H9 (cell line): ENCODE data around the gene RALY. TPM values are rescaled to one million over a fixed set of nuclear protein-coding genes. Genes with fewer than 3 reads are reported as not detected.

Experiments used
- DNase-seq: peaks from one replicate; pipeline ENCODE4 v3.0.0-alpha.2; 2017
- H2AFZ ChIP-seq: one replicate; pipeline ENCODE4 v1.6.1; 2013; ENCODE audit warnings: mild to moderate bottlenecking, low read length, control low read depth, moderate library complexity
- H2AK5ac ChIP-seq: 2 replicates; pipeline ENCODE4 v1.6.1; 2013; ENCODE audit warnings: low read length, control low read depth, mixed read lengths; ENCODE audit not compliant: insufficient read length
- H2BK120ac ChIP-seq: one replicate; pipeline ENCODE4 v1.6.1; 2013; ENCODE audit warnings: low read depth, mild to moderate bottlenecking, low read length, control low read depth, inconsistent platforms; ENCODE audit not compliant: poor library complexity, severe bottlenecking
- H2BK12ac ChIP-seq: 2 replicates; pipeline ENCODE4 v1.6.1; 2013; ENCODE audit warnings: low read length, control low read depth, mixed read lengths, low read depth; ENCODE audit not compliant: insufficient read length
- H2BK15ac ChIP-seq: 2 replicates; pipeline ENCODE4 v1.6.1; 2013; ENCODE audit warnings: low read depth, low read length, control low read depth
- H2BK20ac ChIP-seq: one replicate; pipeline ENCODE4 v1.6.1; 2013; ENCODE audit warnings: low read depth, mild to moderate bottlenecking, low read length, control low read depth, inconsistent platforms; ENCODE audit not compliant: poor library complexity, severe bottlenecking
- H2BK5ac ChIP-seq: 2 replicates; pipeline ENCODE4 v1.6.1; 2013; ENCODE audit warnings: low read length, control low read depth, mixed read lengths; ENCODE audit not compliant: insufficient read length
- H3K14ac ChIP-seq: 2 replicates; pipeline ENCODE4 v1.6.1; 2013; ENCODE audit warnings: low read length, control low read depth; ENCODE audit not compliant: insufficient read depth
- H3K18ac ChIP-seq: 2 replicates; pipeline ENCODE4 v1.6.1; 2013; ENCODE audit warnings: low read depth, mild to moderate bottlenecking, mixed read lengths, low read length, control low read depth; ENCODE audit not compliant: insufficient read length
- H3K23ac ChIP-seq: 2 replicates; pipeline ENCODE4 v1.6.1; 2013; ENCODE audit warnings: low read length, control low read depth, mixed read lengths, low read depth; ENCODE audit not compliant: insufficient read length
- H3K23me2 ChIP-seq: 2 replicates; pipeline ENCODE4 v1.6.1; 2013; ENCODE audit warnings: low read depth, mild to moderate bottlenecking, mixed read lengths, low read length, control low read depth; ENCODE audit not compliant: insufficient read length, poor library complexity, severe bottlenecking
- H3K27ac ChIP-seq: 2 replicates; pipeline ENCODE4 v1.5.1; 2013; ENCODE audit warnings: low read length, control low read depth, mixed read lengths, low read depth; ENCODE audit not compliant: insufficient read length
- H3K27me3 ChIP-seq: 2 replicates; pipeline ENCODE4 v1.6.1; 2013; ENCODE audit warnings: low read length, control low read depth, inconsistent platforms; ENCODE audit not compliant: insufficient read depth
- H3K4ac ChIP-seq: 2 replicates; pipeline ENCODE4 v1.6.1; 2013; ENCODE audit warnings: low read depth, mild to moderate bottlenecking, control low read depth, inconsistent platforms, low read length, moderate library complexity
- H3K4me1 ChIP-seq: 2 replicates; pipeline ENCODE4 v1.6.1; 2013; ENCODE audit warnings: low read length, control low read depth, inconsistent platforms; ENCODE audit not compliant: insufficient read depth
- H3K4me2 ChIP-seq: 2 replicates; pipeline ENCODE4 v1.6.1; 2013; ENCODE audit warnings: low read length, control low read depth, mixed read lengths; ENCODE audit not compliant: insufficient read length, insufficient read depth
- H3K56ac ChIP-seq: 2 replicates; pipeline ENCODE4 v1.6.1; 2013; ENCODE audit warnings: low read depth, mild to moderate bottlenecking, mixed read lengths, low read length, control low read depth; ENCODE audit not compliant: insufficient read length
- H3K79me1 ChIP-seq: 2 replicates; pipeline ENCODE4 v1.6.1; 2013; ENCODE audit warnings: low read depth, mild to moderate bottlenecking, moderate library complexity, low read length, control low read depth, inconsistent platforms; ENCODE audit not compliant: insufficient read depth, poor library complexity, severe bottlenecking
- H3K79me2 ChIP-seq: 2 replicates; pipeline ENCODE4 v1.6.1; 2013; ENCODE audit warnings: low read length, control low read depth, inconsistent platforms; ENCODE audit not compliant: insufficient read depth
- H3K9ac ChIP-seq: 2 replicates; pipeline ENCODE4 v1.6.1; 2013; ENCODE audit warnings: low read length, control low read depth, mixed read lengths; ENCODE audit not compliant: insufficient read length; ENCODE audit errors: extremely low read depth
- H3K9me3 ChIP-seq: one replicate; pipeline ENCODE4 v1.6.1; 2013; ENCODE audit warnings: low read depth, low read length, inconsistent platforms; ENCODE audit not compliant: control insufficient read depth
- H3T11ph ChIP-seq: one replicate; pipeline ENCODE4 v1.6.1; 2013; ENCODE audit warnings: mild to moderate bottlenecking, low read length, control low read depth, inconsistent platforms
- H4K20me1 ChIP-seq: one replicate; pipeline ENCODE4 v1.6.1; 2013; ENCODE audit not compliant: control insufficient read depth, insufficient read length, insufficient read depth
- H4K5ac ChIP-seq: 2 replicates; pipeline ENCODE4 v1.6.1; 2013; ENCODE audit warnings: low read depth, mild to moderate bottlenecking, mixed read lengths, low read length, control low read depth; ENCODE audit not compliant: insufficient read length
- H4K8ac ChIP-seq: replicated peaks from 2 replicates; pipeline ENCODE4 v1.6.1; 2013; ENCODE audit warnings: low read length, control low read depth, mixed read lengths, low read depth; ENCODE audit not compliant: insufficient read length
- H4K91ac ChIP-seq: 2 replicates; pipeline ENCODE4 v1.6.1; 2013; ENCODE audit warnings: low read depth, mild to moderate bottlenecking, moderate library complexity, mixed read lengths, low read length, control low read depth; ENCODE audit not compliant: insufficient read length
- H3K27ac Mint-ChIP-seq, 3 experiments: 2 replicates in 2 of 3; 3 replicates in 1 of 3; pipeline ENCODE4 v1.8.0; 2020 to 2021; ENCODE audit warnings: mixed read lengths in 3 of 3, mild to moderate bottlenecking in 1 of 3, moderate library complexity in 1 of 3
- H3K27me3 Mint-ChIP-seq: 2 replicates; pipeline ENCODE4 v1.8.0; 2021; ENCODE audit warnings: low read depth, mild to moderate bottlenecking, moderate library complexity, mixed read lengths
- H3K36me3 Mint-ChIP-seq, 3 experiments: 2 replicates in 2 of 3; 3 replicates in 1 of 3; pipeline ENCODE4 v1.8.0; 2020 to 2021; ENCODE audit warnings: low read depth in 3 of 3, mixed read lengths in 3 of 3; ENCODE audit not compliant: insufficient read depth in 1 of 3
- H3K4me1 Mint-ChIP-seq, 2 experiments: 2 replicates each; pipeline ENCODE4 v1.8.0; 2020; ENCODE audit warnings: mixed read lengths in 2 of 2
- H3K4me3 Mint-ChIP-seq, 2 experiments: 2 replicates in 1 of 2; 3 replicates in 1 of 2; pipeline ENCODE4 v1.8.0; 2020 to 2021; ENCODE audit warnings: mild to moderate bottlenecking in 2 of 2, mixed read lengths in 2 of 2, moderate library complexity in 1 of 2
- H3K9me3 Mint-ChIP-seq, 2 experiments: 2 replicates in 1 of 2; 3 replicates in 1 of 2; pipeline ENCODE4 v1.8.0; 2020; ENCODE audit warnings: mild to moderate bottlenecking in 2 of 2, mixed read lengths in 2 of 2, moderate library complexity in 1 of 2
- WGBS: extraction: QIAGEN DNeasy Blood & Tissue Kit; methylation state at CpG from one replicate; pipeline ENCODE4 v1.1.7; 2013; ENCODE audit warnings: missing lambda C conversion rate, low lambda C conversion rate, mixed read lengths; ENCODE audit not compliant: insufficient read length; ENCODE audit errors: extremely low coverage; 5-methylcytosine and 5-hydroxymethylcytosine counted together
- total RNA-seq: library from RNA; stranded (reverse); gene quantifications from 2 replicates; pipeline ENCODE4 v1.2.1, GENCODE V29; 2021
- TF ChIP-seq, protein P1 (sequence below): fragments of 200-600 bp; sonication (generic); conservative IDR thresholded peaks from 3 replicates; pipeline ENCODE4 v1.8.0; 2021; ENCODE audit warnings: antibody characterized with exemption, mild to moderate bottlenecking

RALY gene
- total RNA-seq, 1 experiment from 2014 or later: 199 TPM

DNA sequence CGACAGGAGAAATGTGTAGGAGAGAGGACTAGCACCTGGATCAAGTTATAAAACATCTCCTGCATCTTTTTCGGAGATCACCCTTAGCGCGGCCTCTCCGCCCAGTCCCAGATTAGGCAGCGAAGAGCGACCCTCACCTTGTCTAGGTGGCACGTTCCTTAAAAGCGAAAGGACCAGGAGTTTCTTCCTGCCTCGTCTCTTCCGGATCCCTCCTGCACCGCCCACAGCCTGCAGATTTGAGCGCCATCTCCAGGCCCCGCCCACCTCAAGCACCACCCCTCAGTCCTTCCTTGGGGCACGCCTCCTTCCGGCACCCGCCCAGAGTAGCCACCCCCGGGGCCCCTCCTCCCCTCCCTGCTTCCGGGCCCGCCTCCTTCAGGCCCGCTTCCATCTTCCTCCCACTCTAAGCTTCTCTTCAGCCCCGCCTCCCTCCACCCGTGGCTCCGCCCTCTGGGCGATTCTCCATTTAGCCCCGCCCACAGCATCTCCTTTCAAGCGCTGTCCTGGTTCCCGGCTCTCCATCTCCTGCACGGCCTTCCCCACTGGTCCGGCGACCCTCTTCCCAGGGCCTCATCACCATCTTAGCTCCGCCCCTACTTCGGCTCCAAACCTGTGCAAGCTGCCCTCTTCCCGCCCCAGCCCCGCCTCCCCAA lies 662 bp upstream of the RALY start:
- Histone ChIP-seq H4K91ac (no peak overlapping the region), H2BK20ac (no peak overlapping the region), H3K23ac (no peak overlapping the region), H4K8ac (no peak overlapping the region), H3K9me3 (no peaks in the 10 kb centered on the region), H3K4me1 (0 out of 2 replicates have a peak, but pooled peaks cover 2% of the 10 kb centered on the region), H4K20me1 (no peaks in the 10 kb centered on the region), H2BK12ac (no peak overlapping the region), H3T11ph (no peak overlapping the region), H3K79me1 (no peaks in the 10 kb centered on the region), H3K18ac (peak overlapping the region; percentile 91), H3K4me2 (peak overlapping the region; percentile 91), H3K9ac (peak overlapping the region; percentile 88), H3K23me2 (peaks cover 20% of the 10 kb centered on the region), H3K79me2 (peaks cover 29% of the 10 kb centered on the region; the same call in 1 of the 2 replicates), H2BK15ac (no peak overlapping the region), H2AK5ac (no peak overlapping the region), H3K27ac (peak overlapping the region; percentile 24), H4K5ac (no peak overlapping the region), H3K14ac (peak overlapping the region; percentile 72; the same call in 1 of the 2 replicates), H2BK5ac (no peak overlapping the region), H3K4ac (no peak overlapping the region; the same call in 1 of the 2 replicates), H2AFZ (no peak overlapping the region), H3K56ac (no peak overlapping the region), H2BK120ac (no peak overlapping the region), H3K27me3 (no peaks in the 10 kb centered on the region)
- Mint-ChIP-seq H3K27me3 (no peaks in the 10 kb centered on the region), H3K27ac (peak overlapping the region; percentile 93 to 100 (median 97); a peak in 6 of 7 replicates), H3K4me3 (peak overlapping the region; percentile 93 to 96), H3K4me1 (peaks cover 35 to 36% of the 10 kb centered on the region in 2 experiments), H3K9me3 (no peaks in the 10 kb centered on the region; a peak in 1 of 5 replicates), H3K36me3 (peaks cover 2 to 12% (median 11%) of the 10 kb centered on the region in 3 experiments; a peak in 6 of 7 replicates)
- TF ChIP-seq, protein P1, sequence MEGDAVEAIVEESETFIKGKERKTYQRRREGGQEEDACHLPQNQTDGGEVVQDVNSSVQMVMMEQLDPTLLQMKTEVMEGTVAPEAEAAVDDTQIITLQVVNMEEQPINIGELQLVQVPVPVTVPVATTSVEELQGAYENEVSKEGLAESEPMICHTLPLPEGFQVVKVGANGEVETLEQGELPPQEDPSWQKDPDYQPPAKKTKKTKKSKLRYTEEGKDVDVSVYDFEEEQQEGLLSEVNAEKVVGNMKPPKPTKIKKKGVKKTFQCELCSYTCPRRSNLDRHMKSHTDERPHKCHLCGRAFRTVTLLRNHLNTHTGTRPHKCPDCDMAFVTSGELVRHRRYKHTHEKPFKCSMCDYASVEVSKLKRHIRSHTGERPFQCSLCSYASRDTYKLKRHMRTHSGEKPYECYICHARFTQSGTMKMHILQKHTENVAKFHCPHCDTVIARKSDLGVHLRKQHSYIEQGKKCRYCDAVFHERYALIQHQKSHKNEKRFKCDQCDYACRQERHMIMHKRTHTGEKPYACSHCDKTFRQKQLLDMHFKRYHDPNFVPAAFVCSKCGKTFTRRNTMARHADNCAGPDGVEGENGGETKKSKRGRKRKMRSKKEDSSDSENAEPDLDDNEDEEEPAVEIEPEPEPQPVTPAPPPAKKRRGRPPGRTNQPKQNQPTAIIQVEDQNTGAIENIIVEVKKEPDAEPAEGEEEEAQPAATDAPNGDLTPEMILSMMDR: no peak
- DNase-seq: peak; percentile 99
- WGBS: no CpG with 5 or more reads among the region's 35 CpGs
